ENCODE results near the gene MON2. TPM values are rescaled to one million over a fixed set of nuclear protein-coding genes. Genes with fewer than 3 reads are reported as not detected.
A peak's percentile ranks its signal among the peaks of the same experiment; 100 is the strongest.

The MON2 gene
- total and polyA plus RNA-seq, 2 of the 13 experiments (the other 11 are each of a cell fraction or from before 2014, with no cell fraction given) = 10.5 to 24.8 TPM

DNA sequence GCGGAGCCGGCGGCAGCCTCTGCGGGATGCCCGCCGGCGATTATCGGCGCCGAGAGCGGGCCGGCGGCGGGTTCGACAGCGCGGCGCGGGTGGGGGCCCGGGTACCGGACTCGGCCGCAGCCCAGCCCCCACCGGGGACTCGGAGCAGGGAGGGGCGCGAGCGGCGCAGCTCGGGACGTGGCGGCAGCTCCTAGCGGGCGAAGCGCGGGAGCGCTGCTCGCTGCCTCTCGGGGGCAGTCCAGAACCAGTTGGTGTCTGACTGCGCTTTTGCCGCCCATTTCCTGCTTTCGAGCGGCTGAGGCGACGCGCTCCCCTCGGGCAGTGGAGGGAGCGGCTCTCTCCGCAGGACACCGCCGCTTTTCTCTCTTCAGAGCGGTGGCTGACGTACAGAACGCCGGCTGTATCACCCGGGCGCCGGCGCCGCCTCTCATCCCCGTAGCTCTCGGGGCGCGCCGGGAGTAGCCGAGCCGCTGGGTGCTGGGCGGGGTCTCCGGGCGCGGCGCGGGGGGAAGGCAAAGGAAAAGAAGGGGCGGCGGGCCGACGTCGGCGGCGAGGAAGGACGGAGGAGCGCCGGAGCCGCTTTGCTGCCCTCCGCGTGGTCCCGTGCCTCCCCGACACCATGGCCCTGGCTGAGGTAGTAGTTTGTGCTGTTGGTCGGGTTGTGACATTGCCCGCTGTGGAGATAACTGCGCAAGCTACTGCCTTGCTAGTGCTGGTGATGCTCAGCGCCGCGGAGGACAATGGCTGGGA is 136.6 kb downstream of the MON2 start (continued):
- TF ChIP-seq, protein P1, sequence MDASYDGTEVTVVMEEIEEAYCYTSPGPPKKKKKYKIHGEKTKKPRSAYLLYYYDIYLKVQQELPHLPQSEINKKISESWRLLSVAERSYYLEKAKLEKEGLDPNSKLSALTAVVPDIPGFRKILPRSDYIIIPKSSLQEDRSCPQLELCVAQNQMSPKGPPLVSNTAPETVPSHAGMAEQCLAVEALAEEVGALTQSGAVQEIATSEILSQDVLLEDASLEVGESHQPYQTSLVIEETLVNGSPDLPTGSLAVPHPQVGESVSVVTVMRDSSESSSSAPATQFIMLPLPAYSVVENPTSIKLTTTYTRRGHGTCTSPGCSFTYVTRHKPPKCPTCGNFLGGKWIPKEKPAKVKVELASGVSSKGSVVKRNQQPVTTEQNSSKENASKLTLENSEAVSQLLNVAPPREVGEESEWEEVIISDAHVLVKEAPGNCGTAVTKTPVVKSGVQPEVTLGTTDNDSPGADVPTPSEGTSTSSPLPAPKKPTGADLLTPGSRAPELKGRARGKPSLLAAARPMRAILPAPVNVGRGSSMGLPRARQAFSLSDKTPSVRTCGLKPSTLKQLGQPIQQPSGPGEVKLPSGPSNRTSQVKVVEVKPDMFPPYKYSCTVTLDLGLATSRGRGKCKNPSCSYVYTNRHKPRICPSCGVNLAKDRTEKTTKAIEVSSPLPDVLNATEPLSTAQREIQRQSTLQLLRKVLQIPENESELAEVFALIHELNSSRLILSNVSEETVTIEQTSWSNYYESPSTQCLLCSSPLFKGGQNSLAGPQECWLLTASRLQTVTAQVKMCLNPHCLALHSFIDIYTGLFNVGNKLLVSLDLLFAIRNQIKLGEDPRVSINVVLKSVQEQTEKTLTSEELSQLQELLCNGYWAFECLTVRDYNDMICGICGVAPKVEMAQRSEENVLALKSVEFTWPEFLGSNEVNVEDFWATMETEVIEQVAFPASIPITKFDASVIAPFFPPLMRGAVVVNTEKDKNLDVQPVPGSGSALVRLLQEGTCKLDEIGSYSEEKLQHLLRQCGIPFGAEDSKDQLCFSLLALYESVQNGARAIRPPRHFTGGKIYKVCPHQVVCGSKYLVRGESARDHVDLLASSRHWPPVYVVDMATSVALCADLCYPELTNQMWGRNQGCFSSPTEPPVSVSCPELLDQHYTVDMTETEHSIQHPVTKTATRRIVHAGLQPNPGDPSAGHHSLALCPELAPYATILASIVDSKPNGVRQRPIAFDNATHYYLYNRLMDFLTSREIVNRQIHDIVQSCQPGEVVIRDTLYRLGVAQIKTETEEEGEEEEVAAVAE (CRISPR knock-in tag; IDR thresholded peaks at IDR 0.05; ENCODE audit: borderline replicate concordance) = no peak
- no peak for TF ChIP-seq ZNF224 (CRISPR knock-in tag; IDR thresholded peaks at IDR 0.05)
- no peak for TF ChIP-seq ATRX (CRISPR knock-in tag; IDR thresholded peaks at IDR 0.05; ENCODE audit: borderline replicate concordance)
- TF ChIP-seq ATF7-NPFF (CRISPR knock-in tag; IDR thresholded peaks at IDR 0.05; ENCODE audit: low read depth) = peak; percentile 49; the same call in 1 of the 2 replicates
- TF ChIP-seq, protein P2, sequence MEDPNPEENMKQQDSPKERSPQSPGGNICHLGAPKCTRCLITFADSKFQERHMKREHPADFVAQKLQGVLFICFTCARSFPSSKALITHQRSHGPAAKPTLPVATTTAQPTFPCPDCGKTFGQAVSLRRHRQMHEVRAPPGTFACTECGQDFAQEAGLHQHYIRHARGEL (CRISPR knock-in tag; IDR thresholded peaks at IDR 0.05) = no peak
- no peak for TF ChIP-seq ZSCAN22 (CRISPR knock-in tag; IDR thresholded peaks at IDR 0.05)
- TF ChIP-seq, protein P3, sequence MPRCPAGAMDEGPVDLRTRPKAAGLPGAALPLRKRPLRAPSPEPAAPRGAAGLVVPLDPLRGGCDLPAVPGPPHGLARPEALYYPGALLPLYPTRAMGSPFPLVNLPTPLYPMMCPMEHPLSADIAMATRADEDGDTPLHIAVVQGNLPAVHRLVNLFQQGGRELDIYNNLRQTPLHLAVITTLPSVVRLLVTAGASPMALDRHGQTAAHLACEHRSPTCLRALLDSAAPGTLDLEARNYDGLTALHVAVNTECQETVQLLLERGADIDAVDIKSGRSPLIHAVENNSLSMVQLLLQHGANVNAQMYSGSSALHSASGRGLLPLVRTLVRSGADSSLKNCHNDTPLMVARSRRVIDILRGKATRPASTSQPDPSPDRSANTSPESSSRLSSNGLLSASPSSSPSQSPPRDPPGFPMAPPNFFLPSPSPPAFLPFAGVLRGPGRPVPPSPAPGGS (CRISPR knock-in tag; IDR thresholded peaks at IDR 0.05) = peak; percentile 14; the same call in 1 of the 2 replicates
- TF ChIP-seq, protein P4, sequence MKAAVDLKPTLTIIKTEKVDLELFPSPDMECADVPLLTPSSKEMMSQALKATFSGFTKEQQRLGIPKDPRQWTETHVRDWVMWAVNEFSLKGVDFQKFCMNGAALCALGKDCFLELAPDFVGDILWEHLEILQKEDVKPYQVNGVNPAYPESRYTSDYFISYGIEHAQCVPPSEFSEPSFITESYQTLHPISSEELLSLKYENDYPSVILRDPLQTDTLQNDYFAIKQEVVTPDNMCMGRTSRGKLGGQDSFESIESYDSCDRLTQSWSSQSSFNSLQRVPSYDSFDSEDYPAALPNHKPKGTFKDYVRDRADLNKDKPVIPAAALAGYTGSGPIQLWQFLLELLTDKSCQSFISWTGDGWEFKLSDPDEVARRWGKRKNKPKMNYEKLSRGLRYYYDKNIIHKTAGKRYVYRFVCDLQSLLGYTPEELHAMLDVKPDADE (CRISPR knock-in tag; IDR thresholded peaks at IDR 0.05) = 0 out of 2 replicates have a peak, but pooled peaks have one; percentile 30
- TF ChIP-seq, protein P5, sequence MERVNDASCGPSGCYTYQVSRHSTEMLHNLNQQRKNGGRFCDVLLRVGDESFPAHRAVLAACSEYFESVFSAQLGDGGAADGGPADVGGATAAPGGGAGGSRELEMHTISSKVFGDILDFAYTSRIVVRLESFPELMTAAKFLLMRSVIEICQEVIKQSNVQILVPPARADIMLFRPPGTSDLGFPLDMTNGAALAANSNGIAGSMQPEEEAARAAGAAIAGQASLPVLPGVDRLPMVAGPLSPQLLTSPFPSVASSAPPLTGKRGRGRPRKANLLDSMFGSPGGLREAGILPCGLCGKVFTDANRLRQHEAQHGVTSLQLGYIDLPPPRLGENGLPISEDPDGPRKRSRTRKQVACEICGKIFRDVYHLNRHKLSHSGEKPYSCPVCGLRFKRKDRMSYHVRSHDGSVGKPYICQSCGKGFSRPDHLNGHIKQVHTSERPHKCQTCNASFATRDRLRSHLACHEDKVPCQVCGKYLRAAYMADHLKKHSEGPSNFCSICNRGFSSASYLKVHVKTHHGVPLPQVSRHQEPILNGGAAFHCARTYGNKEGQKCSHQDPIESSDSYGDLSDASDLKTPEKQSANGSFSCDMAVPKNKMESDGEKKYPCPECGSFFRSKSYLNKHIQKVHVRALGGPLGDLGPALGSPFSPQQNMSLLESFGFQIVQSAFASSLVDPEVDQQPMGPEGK (CRISPR knock-in tag; IDR thresholded peaks at IDR 0.05) = peak; percentile 80
- 0 out of 4 replicates have a peak, but pooled peaks of 1 of the 2 experiments have one; percentile 2 for TF ChIP-seq KLF16 (CRISPR knock-in tag; IDR thresholded peaks at IDR 0.05)
- peak; percentile 55 for TF ChIP-seq ZNF121 (CRISPR knock-in tag; IDR thresholded peaks at IDR 0.05)
- peak; percentile 89; the same call in 1 of the 2 replicates for TF ChIP-seq ZMAT3 (CRISPR knock-in tag; conservative IDR thresholded peaks at IDR 0.05)
- TF ChIP-seq, protein P6, sequence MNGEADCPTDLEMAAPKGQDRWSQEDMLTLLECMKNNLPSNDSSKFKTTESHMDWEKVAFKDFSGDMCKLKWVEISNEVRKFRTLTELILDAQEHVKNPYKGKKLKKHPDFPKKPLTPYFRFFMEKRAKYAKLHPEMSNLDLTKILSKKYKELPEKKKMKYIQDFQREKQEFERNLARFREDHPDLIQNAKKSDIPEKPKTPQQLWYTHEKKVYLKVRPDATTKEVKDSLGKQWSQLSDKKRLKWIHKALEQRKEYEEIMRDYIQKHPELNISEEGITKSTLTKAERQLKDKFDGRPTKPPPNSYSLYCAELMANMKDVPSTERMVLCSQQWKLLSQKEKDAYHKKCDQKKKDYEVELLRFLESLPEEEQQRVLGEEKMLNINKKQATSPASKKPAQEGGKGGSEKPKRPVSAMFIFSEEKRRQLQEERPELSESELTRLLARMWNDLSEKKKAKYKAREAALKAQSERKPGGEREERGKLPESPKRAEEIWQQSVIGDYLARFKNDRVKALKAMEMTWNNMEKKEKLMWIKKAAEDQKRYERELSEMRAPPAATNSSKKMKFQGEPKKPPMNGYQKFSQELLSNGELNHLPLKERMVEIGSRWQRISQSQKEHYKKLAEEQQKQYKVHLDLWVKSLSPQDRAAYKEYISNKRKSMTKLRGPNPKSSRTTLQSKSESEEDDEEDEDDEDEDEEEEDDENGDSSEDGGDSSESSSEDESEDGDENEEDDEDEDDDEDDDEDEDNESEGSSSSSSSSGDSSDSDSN (CRISPR knock-in tag; IDR thresholded peaks at IDR 0.05) = peak; percentile 97
- TF ChIP-seq NAIF1 (CRISPR knock-in tag; IDR thresholded peaks at IDR 0.05; ENCODE audit: borderline replicate concordance) = peak; percentile 81; the same call in 1 of the 2 replicates
- TF ChIP-seq SPEN (CRISPR knock-in tag; IDR thresholded peaks at IDR 0.05; ENCODE audit: low read depth) = 0 out of 2 replicates have a peak, but pooled peaks have one; percentile 17
- TF ChIP-seq PCBP1 (IDR thresholded peaks at IDR 0.05; ENCODE audit: borderline replicate concordance, low read depth, low read length) = 0 out of 2 replicates have a peak, but pooled peaks have one; percentile 19
